Left kidney (tissue), 2 donors: ENCODE data around the gene CITED4. TPM values are rescaled to one million over a fixed set of nuclear protein-coding genes. Genes with fewer than 3 reads are reported as not detected.

ENCODE experiments used
- DNase-seq: peaks from one replicate; pipeline ENCODE4 v3.0.0-alpha.2; 2013
- polyA plus RNA-seq: library from polyadenylated mRNA; unstranded; fragments of 120-200 nt; gene quantifications from one replicate; pipeline ENCODE4 v1.2.1, GENCODE V29; 2013; ENCODE audit not compliant: insufficient read length

Gene CITED4
- polyA plus RNA-seq, 1 donor, result 2.4 TPM

GRCh38 chr1:40887652-40888051 is 25.5 kb upstream of the CITED4 start:
- no peak for DNase-seq

DNA sequence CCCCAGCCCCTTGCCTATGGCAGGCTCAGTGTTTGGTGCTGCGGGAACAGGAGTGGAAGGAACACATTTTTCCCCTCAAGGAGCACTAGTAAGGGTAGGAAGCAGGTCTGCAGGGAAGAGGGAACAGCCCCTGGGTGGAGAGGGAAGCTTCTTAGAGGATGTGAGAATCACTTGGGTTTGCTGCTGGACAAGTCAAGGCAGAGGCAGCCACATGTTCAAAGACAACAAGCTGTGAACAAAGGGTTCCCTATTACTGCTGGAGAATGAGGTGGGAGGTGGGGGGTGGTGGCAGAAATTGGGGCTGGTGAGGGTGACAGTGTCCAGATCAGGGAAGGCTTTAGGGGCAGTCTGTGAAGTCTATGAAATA is 24.8 kb upstream of the CITED4 start:
- DNase-seq, result no peak

DNA sequence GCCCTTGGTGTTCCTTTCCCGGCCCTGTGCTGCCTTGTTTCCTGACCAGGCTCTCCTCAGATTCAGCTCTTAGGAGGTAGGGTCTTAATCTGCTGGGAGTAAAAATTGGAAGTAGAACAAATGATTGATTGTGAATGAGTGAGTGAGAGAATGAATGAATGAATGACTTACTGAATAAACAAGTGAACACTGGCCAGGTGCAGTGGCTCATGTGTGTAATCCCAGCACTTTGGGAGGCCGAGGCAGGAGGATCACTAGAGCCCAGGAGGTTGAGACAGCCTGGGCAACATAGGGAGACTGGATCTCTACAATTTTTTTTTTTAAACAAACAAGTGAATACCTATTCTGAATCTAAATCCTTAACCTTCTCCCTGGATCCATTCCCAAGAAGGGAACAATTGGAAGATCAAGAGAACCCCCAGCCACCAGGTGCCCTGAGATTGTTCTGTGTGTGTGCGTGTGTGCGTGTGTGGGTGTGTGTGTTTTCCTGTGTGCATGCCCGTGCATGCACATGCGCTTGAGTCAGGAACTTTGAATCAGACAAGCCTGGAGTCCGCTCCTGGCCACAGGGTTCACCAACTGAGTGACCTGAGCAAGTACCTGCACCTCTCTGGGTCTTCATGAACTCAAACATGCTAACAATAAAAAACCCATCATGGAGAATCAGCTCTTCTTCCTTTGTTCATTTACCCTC is 24.3 kb upstream of the CITED4 start:
- DNase-seq, result no peak

- no peak for DNase-seq
Measured at GRCh38 chr1:40884055-40884795, 22.1 kb upstream of the CITED4 start.

- no peak for DNase-seq
Measured at GRCh38 chr1:40880813-40881549, 18.8 kb upstream of the CITED4 start.

- DNase-seq, result no peak
Measured at GRCh38 chr1:40879482-40880175, 17.5 kb upstream of the CITED4 start.

GRCh38 chr1:40878906-40879305 is 16.7 kb upstream of the CITED4 start:
- no peak for DNase-seq

DNA sequence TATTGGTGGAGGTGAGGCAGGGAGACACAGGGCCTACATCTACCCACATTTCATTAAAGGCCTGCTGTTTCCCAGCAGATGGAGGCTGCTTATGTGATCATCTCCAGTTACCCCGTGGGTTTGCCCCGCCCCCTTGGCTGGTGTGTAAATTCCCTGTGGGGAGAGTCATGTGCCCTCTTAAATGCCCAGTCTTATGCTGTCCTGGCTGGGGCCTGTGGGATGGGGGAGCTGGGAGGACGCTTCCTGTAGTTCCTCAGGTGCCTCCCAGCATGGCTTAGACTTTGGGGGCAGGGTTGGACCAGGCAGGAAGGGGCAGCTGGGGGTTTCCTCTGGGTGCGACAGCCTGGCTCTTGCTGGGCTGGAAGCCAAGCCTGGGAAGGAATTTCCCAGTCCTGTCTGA is 15.5 kb upstream of the CITED4 start:
- DNase-seq, result no peak

GRCh38 chr1:40876891-40877290 is 14.7 kb upstream of the CITED4 start:
- DNase-seq, result no peak

DNA sequence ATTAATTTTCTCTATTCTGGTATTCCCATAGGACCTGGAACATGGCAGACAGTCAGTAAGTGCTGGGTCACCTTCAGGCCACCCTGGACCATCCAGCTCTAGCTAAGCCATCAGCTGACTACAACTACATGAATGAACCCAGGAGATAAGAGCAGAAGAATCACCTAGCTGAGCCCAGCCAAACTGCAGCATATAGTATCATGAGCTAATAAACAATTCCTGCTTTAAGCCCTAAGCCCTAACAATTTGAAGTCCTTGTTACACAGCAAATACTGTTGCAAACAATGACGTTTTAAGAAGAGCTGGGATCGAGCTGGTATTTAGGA is 14.2 kb upstream of the CITED4 start:
- no peak for DNase-seq

DNA sequence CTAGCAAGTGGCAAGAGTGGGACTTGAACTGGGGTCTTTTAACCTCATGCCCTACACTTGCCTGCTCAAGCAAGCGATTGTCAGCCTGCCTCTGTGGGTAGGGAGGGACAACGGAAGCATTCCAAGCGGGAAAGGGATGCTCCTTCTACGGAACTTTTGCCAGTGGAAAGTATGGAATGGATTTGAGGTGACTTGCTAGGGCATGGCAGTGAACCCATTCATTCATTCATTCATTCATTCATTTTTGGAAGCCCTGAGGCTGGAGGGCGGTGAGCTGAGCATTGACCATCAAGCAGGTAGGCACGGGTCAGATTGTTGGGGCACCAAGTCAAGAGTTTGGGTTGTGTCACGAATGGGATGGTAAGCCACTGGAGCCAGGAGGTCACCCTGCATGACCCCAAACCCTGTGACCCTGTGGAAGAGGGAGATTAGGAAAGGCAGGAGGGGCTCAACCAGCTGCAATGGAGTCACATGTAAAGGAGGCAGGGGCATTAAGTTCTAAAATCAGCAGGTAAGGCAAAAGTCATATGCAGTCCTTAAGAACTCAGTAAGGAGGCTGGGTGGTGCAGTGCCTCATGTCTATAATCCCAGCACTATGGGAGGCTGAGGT is 11.8 kb upstream of the CITED4 start:
- no peak for DNase-seq

GRCh38 chr1:40872276-40872675 is 10.1 kb upstream of the CITED4 start:
- no peak for DNase-seq

GRCh38 chr1:40870135-40870728 is 8.1 kb upstream of the CITED4 start:
- DNase-seq, result no peak

- no peak for DNase-seq
Measured at GRCh38 chr1:40868051-40868723, 6.0 kb upstream of the CITED4 start.

- DNase-seq, result no peak
Measured at GRCh38 chr1:40861224-40862003, 749 bp downstream of the CITED4 start.

DNA sequence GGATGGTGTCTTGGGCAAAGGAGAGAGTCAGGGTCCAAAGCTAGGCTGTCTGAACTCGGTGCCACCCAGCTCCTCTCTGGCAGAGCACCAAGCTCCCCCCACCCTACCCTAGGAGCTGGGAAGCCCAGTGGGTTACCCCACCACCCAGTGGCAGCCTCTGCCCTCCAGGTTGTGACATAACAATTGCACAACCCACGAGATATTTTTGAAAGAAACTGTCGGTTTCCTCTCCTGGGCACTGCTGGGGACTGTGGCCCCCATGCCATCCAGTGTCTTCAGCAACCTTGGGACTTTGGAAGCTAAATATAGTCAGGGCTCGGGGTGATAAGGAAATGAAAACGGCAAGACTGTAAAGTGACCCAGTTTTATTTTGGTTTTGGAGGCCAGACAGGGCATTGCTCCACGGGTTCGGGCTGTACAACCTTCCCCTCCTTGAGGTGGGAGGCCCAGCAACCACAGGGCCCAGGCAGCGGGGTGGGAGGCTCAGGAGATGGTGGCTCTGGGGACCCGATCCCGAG is 1.4 kb downstream of the CITED4 start:
- DNase-seq, result no peak

DNA sequence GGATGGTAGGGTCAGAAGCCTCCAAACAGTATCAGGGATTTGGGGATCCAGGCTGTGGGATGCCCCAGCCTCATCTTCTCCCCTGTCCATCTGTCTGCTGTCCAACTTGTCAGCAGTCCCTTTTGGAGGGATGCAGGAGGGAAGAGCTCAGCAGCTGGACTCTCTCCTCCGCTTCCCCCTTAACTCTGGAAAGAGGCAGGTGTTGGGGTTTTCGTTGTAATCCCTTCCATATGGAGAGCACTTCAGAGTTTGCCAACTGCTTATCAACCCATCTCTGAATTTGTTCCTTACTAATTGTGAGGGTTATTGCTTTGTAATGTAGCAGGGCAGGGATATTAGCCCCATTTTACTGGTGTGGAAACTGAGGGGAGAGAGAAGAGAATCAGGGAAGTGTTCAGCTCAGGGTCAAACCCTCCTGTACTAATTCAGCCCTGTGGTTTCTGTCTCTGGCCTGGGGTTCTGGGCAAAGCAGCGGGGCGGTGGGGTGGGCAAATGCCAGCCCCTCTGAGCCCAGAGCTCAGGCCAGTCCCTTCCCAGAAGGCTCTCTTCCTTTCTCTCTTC is 3.2 kb downstream of the CITED4 start:
- DNase-seq, result no peak

GRCh38 chr1:40857737-40858136 is 4.4 kb downstream of the CITED4 start:
- no peak for DNase-seq

DNA sequence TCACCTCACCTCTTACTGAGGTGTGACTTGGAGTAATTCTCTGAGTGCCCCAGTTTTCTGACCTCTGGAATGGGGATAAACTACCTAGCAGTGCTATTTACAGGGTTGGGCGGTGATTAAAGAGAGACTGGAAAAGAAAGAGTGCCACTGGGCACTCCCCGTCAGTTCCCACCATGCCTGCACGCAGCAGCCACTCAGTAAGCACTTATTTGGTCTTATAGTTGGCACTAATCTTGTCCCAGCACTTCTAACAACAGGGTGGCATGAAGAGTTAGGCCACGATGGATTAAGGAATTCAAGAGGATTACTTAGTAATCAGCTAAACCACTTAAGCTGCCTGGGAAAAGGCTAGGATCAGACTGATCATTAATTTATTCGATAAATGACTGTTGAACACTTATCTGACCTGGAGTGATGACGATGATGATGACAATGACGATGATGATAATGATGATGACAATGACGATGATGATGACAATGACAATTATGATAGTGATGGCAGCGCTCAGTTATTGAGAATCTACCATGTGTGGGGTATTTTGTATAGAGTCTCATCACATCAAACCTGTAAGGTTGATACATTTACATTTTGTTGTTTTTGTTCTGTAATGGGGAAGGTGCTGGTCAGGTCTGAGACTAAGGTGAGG is 5.4 kb downstream of the CITED4 start:
- no peak for DNase-seq
